GM18868 (cell line): ENCODE measurements around the gene SUGCT.
A peak's percentile ranks its signal among the peaks of the same experiment; 100 is the strongest.
"Not testable (repeated sequence)": the region's sequence is repeated elsewhere in the genome, so short reads cannot be mapped to it uniquely, and the experiment has no call there.

ENCODE experiments used
- ATAC-seq: cut with Tn5 transposase; IDR thresholded peaks from one replicate; pipeline ENCODE4 v1.9.1; 2021; ENCODE audit warnings: mild to moderate bottlenecking, moderate library complexity; ENCODE audit not compliant: unreplicated experiment

SUGCT gene

DNA sequence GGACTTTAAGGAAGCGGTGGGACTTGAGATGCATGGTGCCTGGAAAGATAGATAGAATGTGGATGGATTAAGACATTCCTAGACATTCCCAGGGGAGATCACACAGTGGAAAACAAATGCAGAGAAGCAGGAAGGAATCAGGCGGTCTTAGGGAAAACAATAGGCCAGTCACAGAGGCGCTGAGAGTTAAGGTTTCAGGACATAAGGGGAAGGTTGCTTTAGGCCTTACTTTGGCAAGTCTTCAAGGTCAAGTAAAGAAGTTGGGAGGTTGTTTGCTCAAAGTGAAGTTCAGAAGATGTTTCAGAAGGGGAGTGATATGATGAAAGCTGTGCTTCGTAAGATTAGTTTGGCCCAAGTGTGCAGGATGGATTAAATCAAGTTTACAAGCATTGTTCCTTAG is 109.4 kb downstream of the SUGCT start:
- no peak for ATAC-seq

- no peak for ATAC-seq
Observed at GRCh38 chr7:40248681-40249080, 113.9 kb downstream of the SUGCT start.

- not testable (repeated sequence) for ATAC-seq
Observed at GRCh38 chr7:40253444-40253843, 118.6 kb downstream of the SUGCT start.

- no peak for ATAC-seq
Observed at GRCh38 chr7:40263752-40264390, 129.1 kb downstream of the SUGCT start.

- ATAC-seq, result no peak
Observed at GRCh38 chr7:40267583-40267982, 132.8 kb downstream of the SUGCT start.

- not testable (repeated sequence) for ATAC-seq
Observed at GRCh38 chr7:40268810-40269209, 134.0 kb downstream of the SUGCT start.

- ATAC-seq, result no peak
Observed at GRCh38 chr7:40276061-40276460, 141.3 kb downstream of the SUGCT start.

DNA sequence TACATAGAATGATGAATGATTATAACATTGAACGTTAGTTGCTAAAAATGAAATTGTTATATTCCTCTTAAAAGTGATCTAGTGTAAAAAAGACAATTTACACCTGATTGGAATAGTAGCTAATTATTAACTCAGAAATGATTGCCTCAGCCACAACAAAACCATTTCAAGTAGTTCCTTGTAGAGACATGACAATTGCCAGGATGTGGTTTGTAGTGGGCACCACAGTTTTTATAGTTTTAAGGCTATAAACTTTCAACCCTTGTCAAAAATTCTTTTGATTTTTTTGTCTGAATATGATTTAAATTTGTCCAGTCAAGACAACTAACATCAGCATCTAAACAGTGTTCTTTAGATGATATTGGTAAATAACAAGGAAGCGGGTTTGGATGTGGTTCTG is 145.2 kb downstream of the SUGCT start:
- ATAC-seq, result no peak

DNA sequence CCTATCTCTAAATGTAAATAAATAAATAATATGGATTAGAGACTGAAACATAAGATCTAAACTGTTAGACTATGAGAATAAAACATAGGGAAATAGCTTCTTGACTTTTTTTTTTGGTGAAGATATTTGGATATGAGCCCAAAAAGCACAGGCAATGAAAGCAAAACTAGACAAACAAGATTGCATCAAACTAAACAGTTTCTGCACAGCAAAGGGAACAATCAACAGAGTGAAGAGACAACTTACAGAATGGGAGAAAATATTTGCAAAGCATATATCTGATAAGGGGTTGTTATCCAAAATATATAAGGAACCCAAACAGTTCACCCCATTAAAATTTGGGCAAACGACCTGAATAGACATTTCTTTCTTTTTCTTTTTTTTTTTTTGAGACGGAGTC is 148.1 kb downstream of the SUGCT start:
- ATAC-seq, result no peak

GRCh38 chr7:40283391-40283790 is 148.6 kb downstream of the SUGCT start:
- no peak for ATAC-seq

- no peak for ATAC-seq
Observed at GRCh38 chr7:40288827-40289226, 154.0 kb downstream of the SUGCT start.

- no peak for ATAC-seq
Observed at GRCh38 chr7:40297741-40298311, 163.0 kb downstream of the SUGCT start.

- ATAC-seq, result no peak
Observed at GRCh38 chr7:40298421-40298820, 163.6 kb downstream of the SUGCT start.

GRCh38 chr7:40299097-40299496 is 164.3 kb downstream of the SUGCT start:
- ATAC-seq, result no peak

DNA sequence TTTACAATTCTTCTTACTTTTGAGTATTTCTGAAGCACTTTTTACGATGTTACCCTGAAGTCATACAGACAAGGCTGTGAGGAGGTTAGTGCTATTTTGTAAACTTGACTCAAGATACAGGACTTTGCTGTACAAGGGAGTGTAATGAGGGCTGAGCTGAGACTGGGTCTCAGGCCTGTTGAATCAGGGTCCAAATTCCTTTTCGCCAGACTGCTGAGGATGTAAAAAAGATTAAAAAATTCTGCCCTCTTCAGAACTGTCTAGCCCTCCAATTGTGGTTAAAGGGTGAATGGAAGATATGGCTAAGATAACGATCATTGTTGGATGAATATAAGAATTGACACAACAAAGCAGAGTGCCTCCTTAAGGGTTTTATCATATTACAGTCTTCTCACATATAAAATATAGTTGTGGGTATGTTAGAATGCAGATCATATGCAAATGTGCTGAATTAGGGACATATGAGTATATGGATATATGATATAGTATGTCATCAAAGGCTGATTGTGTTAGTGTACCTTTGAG is 165.4 kb downstream of the SUGCT start:
- ATAC-seq, result no peak

DNA sequence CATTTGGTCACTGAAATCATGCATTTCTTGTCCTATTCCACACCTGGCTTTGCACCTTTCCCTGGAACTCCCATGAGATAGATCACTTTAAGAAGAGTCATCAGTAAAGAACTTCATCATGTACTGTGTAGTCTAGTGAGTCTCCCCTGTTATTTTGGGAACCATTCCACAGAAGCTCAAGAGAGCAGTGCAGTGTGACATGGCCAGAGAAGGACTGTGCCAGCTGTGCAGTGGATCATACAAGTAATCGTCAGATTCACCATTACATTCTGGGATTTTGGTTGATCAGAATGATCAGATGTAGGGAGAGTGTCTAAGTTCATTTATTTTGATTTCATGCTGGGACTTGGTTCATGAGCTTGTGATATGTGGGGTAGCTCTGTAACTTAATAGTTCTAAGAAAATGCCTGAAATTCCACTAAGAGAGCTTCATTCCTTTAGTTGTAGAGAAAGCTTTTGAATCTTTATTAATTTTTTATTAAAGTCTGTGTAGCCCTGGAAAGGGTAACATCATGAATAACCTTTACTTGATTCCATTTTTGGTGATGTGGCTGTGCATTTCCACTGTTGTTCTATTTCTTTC is 166.8 kb downstream of the SUGCT start:
- ATAC-seq, result no peak

GRCh38 chr7:40303996-40304395 is 169.2 kb downstream of the SUGCT start:
- ATAC-seq, result no peak

- no peak for ATAC-seq
Observed at GRCh38 chr7:40305229-40305628, 170.4 kb downstream of the SUGCT start.

- ATAC-seq, result no peak
Observed at GRCh38 chr7:40306025-40306424, 171.2 kb downstream of the SUGCT start.

DNA sequence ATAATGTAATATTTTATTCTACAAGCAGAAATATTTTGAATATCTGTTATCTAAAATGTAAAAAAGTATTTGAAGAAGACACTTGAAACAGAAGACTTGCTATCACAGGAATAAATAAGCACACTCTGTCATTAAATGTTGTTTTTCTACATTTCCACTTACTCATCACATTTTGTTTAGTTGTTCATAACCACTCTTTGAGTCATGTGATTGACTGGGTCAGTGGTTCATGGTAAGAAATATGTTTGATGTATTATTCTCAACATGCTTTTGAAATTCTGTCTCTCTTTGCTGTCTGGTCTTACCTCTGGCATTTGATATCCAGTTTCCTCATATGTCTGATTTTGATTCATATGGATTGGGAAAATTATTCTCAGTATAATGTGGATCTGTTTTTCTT is 171.8 kb downstream of the SUGCT start:
- ATAC-seq, result no peak

- ATAC-seq, result no peak
Observed at GRCh38 chr7:40310258-40310657, 175.5 kb downstream of the SUGCT start.

- ATAC-seq, result peak; percentile 100
Observed at GRCh38 chr7:40311307-40311706, 176.5 kb downstream of the SUGCT start.
